MM.1S (cell line): ENCODE data around the gene TSPAN32.

Source experiments
- EZH2 ChIP-seq: fragments of 300-600 bp; sonication (generic); optimal IDR thresholded peaks from 2 replicates; pipeline ENCODE3; 2017; ENCODE audit warnings: low read depth, mild to moderate bottlenecking, antibody characterized with exemption, low read length, mixed read lengths
- TF ChIP-seq, protein P1 (sequence below): fragments of 300-600 bp; sonication (generic); IDR thresholded peaks from 2 replicates; pipeline ENCODE4 v1.5.1; 2016; ENCODE audit warnings: antibody characterized with exemption, low read length, mixed read lengths

DNA sequence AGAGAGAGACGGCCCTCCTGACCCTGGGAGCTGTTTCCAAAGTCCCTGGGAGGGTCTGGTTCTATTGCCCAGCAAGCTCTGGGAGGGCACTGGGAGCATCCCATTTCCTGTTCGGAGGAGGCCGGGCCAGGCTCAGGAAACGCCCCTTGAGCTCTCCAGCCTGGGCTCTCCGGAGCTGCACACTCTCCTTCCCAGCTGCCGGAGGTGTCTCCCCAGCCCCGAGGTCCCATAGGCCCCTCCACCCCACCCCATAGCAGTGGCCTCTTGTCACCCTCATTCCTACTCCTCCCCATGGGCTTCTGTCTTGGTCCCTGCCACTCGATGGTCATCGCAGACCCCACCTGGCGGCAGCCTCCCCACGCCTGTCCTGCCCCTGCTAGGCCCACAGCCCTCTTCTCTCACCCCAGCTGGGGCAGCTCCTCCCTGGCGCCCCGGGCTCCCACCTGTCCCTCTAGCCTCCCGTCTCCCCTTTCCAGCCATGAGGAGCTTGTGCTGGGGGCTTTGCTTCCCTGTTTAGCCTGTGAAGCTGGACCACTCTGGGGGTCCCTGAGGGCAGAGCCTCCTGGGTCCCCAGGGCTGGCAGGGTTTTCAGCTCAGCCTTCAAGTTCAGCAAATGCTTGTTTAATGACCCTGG is 2.8 kb downstream of the TSPAN32 start:
- TF ChIP-seq, protein P1, sequence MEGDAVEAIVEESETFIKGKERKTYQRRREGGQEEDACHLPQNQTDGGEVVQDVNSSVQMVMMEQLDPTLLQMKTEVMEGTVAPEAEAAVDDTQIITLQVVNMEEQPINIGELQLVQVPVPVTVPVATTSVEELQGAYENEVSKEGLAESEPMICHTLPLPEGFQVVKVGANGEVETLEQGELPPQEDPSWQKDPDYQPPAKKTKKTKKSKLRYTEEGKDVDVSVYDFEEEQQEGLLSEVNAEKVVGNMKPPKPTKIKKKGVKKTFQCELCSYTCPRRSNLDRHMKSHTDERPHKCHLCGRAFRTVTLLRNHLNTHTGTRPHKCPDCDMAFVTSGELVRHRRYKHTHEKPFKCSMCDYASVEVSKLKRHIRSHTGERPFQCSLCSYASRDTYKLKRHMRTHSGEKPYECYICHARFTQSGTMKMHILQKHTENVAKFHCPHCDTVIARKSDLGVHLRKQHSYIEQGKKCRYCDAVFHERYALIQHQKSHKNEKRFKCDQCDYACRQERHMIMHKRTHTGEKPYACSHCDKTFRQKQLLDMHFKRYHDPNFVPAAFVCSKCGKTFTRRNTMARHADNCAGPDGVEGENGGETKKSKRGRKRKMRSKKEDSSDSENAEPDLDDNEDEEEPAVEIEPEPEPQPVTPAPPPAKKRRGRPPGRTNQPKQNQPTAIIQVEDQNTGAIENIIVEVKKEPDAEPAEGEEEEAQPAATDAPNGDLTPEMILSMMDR: no peak
- TF ChIP-seq EZH2: no peak
